Progenitor cell of endocrine pancreas (in vitro differentiated cells): Measurements from ENCODE around the gene CNTN2. TPM values are rescaled to one million over a fixed set of nuclear protein-coding genes. Genes with fewer than 3 reads are reported as not detected.
A peak's percentile ranks its signal among the peaks of the same experiment; 100 is the strongest.

Experiments used
- DNase-seq: peaks from one replicate; pipeline ENCODE4 v3.0.0; 2021; ENCODE audit warnings: low spot score; ENCODE audit not compliant: unreplicated experiment
- H3K27ac Mint-ChIP-seq: 2 replicates; pipeline ENCODE4 v1.8.0; 2021; ENCODE audit warnings: mild to moderate bottlenecking, moderate library complexity, mixed read lengths
- H3K27me3 Mint-ChIP-seq: 2 replicates; pipeline ENCODE4 v1.8.0; 2021; ENCODE audit warnings: mixed read lengths
- H3K36me3 Mint-ChIP-seq: 2 replicates; pipeline ENCODE4 v1.8.0; 2022; ENCODE audit warnings: mixed read lengths; ENCODE audit not compliant: insufficient read depth
- H3K4me1 Mint-ChIP-seq: 2 replicates; pipeline ENCODE4 v1.8.0; 2021; ENCODE audit warnings: low read depth, mixed read lengths
- H3K4me3 Mint-ChIP-seq: 2 replicates; pipeline ENCODE4 v1.8.0; 2021; ENCODE audit warnings: low read depth, mild to moderate bottlenecking, moderate library complexity, mixed read lengths
- H3K9me3 Mint-ChIP-seq: 2 replicates; pipeline ENCODE4 v1.8.0; 2021; ENCODE audit warnings: low read depth, mixed read lengths
- CTCF ChIP-seq: fragments of 200-600 bp; sonication (generic); IDR thresholded peaks from one replicate; pipeline ENCODE4 v1.5.0; 2021; ENCODE audit warnings: antibody characterized with exemption, mild to moderate bottlenecking; ENCODE audit not compliant: unreplicated experiment
- total RNA-seq: library from RNA; stranded (reverse); gene quantifications from 2 replicates; pipeline ENCODE4 v1.2.1, GENCODE V29; 2021

Gene CNTN2
- total RNA-seq, 1 donor from 2014 or later, result not detected

GRCh38 chr1:205111354-205111753 lies 68.3 kb downstream of the CNTN2 start:
- Mint-ChIP-seq H3K4me1 (no peaks in the 10 kb centered on the region), H3K27me3 (no peaks in the 10 kb centered on the region), H3K36me3 (peaks cover 6% of the 10 kb centered on the region), H3K27ac (no peak overlapping the region), H3K9me3 (no peaks in the 10 kb centered on the region), H3K4me3 (no peak overlapping the region)
- TF ChIP-seq CTCF, result no peak
- no peak for DNase-seq

- H3K27me3 Mint-ChIP-seq, result no peaks in the 10 kb centered on the region
- H3K4me3 Mint-ChIP-seq, result no peak overlapping the region
These were observed 75.7 kb downstream of the CNTN2 start for GRCh38 chr1:205118752-205119151.

GRCh38 chr1:205121660-205122488 lies 78.9 kb downstream of the CNTN2 start, which contains the start of gene RBBP5:
TSS of gene RBBP5 (minus strand) at chr1:205121978. CDS start at chr1:205121873, 105 bp downstream.
- DNase-seq, result peak; percentile 89
- Mint-ChIP-seq H3K4me1 (peaks cover 23% of the 10 kb centered on the region), H3K36me3 (peaks cover 3% of the 10 kb centered on the region), H3K27ac (peak within 1 kb of the TSS; percentile 100), H3K4me3 (peak within 1 kb of the TSS; percentile 97), H3K9me3 (no peaks in the 10 kb centered on the region), H3K27me3 (no peaks in the 10 kb centered on the region)
- TF ChIP-seq CTCF, result peak; percentile 71

More at GRCh38 chr1:205118752-205119151, 75.7 kb downstream of the CNTN2 start:
- Mint-ChIP-seq H3K4me1 (peaks cover 23% of the 10 kb centered on the region), H3K36me3 (peaks cover 3% of the 10 kb centered on the region), H3K27ac (peak overlapping the region; percentile 22), H3K9me3 (no peaks in the 10 kb centered on the region)
- no peak for TF ChIP-seq CTCF
- DNase-seq, result no peak

- Mint-ChIP-seq H3K4me1 (peaks cover 23% of the 10 kb centered on the region), H3K4me3 (peak overlapping the region; percentile 97), H3K27me3 (no peaks in the 10 kb centered on the region), H3K36me3 (peaks cover 3% of the 10 kb centered on the region), H3K27ac (peak overlapping the region; percentile 100), H3K9me3 (no peaks in the 10 kb centered on the region)
- DNase-seq, result no peak
- no peak for TF ChIP-seq CTCF
These were observed 79.5 kb downstream of the CNTN2 start for GRCh38 chr1:205122489-205122882.

GRCh38 chr1:205124726-205125125 lies 81.7 kb downstream of the CNTN2 start:
- TF ChIP-seq CTCF, result no peak
- no peak overlapping the region for H3K27ac Mint-ChIP-seq
- H3K36me3 Mint-ChIP-seq, result no peaks in the 10 kb centered on the region
- H3K27me3 Mint-ChIP-seq, result no peaks in the 10 kb centered on the region
- no peaks in the 10 kb centered on the region for H3K9me3 Mint-ChIP-seq
- DNase-seq, result no peak
- no peak overlapping the region for H3K4me3 Mint-ChIP-seq
- peaks cover 21% of the 10 kb centered on the region for H3K4me1 Mint-ChIP-seq
